NCI-H526 (cell line): Measurements from ENCODE around the gene ALKBH6.

Experiments used
- DNase-seq, 2 experiments: peaks; one replicate each; lab custom pipeline; 2025; lab: John Stamatoyannopoulos, UW

Gene ALKBH6

DNA sequence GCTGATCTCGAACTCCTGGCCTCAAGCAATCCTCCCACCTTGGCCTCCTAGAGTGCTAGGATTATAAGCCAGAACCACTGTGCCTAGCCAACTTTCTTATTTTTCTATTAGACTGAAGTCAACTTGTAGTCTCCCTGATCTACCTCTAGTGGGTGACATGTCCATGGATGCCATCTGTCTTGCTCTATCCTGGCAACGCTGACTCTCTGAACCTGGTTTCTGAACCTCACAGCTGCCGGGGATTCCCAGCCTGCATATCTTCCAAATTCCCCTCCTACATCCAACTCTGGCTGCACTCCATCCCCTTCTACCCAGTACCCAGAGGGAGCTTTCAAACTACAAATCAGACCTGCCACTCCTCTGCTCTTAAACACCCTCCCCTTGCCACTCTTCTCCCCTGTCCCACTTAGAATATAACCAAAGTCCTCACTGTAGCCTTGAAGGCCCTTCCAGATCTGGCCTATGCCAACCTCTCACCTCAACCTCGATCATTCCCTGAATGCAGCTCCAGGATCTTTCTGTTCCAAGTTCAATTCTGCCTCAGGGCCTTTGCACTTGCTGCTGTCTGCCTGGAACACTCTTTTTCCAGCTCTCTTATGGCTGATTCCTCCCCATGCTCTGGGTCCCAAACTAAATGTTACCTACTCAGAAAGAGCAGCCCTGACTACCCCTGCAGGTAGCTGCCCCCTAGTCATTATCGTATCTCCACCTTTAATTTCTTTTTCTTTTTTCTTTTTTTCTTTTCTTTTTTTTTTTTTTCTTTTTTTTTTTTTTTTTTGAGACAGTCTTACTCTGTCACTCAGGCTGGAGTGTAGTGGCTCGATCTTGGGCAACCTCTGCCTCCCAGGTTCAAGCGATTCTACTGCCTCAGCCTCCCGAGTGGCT is 16.5 kb upstream of the ALKBH6 start:
- no peak for DNase-seq

DNA sequence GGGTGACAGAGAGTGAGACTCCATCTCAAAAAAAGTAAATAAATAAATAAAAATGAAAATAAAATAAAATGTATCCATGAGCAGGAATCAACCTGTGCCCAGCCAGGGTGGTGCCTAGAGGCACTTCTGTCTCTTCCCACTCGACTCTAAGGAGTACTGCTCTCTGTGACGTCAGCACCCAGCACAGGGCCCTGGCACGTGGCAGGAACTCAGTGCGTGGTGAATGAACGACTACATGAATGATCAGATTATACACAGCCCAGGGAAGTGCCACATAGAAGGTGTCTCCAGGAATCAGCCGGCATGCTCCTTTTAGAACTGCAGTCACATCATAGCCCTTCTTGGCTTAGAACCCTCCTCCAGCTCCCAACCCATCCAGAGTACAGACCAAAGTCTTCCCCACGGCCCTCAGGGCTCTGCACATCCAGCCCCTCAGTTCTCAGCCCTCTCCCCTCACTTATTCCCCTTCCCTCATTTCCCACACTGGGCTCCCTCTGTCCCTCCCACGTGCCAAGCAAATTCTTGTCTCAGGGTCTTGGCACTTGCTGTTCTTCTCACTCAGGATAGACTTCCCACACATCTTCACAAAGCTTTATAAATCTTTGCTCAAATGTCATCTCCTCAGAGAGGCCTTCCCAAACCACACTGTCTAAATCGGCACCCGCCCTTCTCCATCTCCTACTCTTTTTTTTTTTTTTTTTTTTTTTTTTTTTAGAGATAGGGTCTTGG is 14.5 kb upstream of the ALKBH6 start:
- no peak for DNase-seq

DNA sequence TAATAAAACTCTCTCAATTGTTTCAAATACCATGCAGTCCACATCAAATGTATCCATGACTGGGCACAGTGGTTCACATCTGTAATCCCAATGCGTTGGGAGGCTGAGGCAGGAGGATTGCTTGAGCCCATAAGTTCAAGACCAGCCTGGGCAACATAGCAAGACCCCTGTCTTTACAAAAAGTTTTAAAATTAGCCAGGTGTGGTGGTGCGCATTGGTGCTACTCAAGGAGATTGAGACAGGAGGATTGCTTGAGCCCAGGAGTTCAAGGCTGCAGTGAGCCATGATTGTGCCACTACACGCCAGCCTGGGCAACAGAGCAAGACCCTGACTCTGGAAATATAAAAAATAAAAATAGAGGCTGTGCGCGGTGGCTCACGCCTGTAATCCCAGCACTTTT is 13.7 kb upstream of the ALKBH6 start:
- no peak for DNase-seq

DNA sequence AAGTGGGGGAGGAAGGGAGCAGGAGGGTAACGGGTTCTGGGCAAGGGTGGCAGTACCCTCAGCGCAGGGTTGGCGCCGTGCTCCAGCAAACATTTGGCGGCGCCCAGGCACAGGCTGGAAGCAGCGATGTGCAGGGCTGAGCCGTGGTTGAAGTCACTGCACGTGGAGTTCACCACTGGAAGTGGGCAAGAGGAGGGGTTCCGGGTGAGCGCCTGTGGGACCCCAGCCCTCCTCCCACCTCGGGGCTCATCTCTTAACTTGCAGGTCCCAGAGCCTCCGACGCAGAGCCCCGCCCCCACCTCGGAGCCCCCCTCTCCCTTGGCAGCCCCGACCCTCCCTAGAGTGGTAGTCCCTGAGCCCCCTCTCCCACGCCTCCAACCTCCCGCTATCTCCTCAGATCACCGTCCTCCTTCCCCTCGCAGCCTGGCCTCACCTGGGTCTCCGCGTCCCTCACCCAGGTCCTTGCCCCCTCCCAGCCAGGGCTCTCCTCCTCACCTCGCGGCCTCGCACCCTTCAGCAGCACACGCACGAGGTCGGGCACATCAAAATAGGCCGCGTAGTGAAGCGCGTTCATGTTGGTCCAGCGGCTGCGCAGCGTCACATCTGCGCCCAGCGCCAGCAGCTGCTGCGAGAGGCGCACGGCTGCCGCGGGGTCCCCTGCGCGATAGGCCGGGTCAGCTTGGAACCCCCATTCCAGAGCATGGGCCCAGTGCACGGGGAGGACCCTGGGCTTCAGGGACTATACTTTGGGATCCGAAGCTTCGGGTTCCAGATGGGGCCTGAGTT is 12.3 kb upstream of the ALKBH6 start:
- DNase-seq, result no peak

DNA sequence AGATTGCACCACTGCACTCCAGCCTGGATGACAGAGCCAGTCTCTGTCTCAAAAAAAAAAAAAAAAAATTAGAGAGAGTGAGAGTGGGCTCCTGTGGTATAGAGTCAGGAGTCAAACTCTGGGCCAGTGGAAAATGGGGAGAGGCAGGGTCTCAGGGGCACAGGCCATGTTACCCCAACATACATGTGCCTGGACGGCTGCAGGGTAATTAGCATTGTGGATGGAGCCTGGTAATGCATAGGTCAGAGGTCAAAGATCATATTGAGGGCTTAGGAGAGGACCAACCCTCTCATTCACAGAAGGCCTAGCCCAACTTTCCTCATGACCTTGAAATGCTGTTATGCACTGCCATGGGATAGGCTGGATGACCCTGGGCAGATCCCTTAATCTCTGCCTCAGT is 11.5 kb upstream of the ALKBH6 start:
- no peak for DNase-seq

DNA sequence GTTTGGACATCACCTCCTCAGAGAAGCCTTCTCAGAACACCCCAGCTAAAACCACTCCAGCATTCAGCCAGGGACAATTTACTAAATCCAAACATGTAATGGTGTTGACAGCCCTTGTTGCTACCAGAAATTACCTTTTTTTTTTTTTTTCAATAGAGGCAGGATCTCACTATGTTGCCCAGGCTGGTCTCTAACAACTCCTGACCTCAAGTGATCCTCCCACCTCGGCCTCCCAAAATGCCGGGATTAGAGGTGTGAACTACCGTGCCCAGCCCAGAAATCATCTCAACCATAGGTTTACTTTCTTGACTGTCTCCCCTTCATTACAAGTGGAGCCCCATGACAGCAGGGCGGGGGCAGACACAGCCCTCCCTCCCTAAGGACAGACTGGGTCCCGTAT is 9.4 kb upstream of the ALKBH6 start:
- no peak for DNase-seq

DNA sequence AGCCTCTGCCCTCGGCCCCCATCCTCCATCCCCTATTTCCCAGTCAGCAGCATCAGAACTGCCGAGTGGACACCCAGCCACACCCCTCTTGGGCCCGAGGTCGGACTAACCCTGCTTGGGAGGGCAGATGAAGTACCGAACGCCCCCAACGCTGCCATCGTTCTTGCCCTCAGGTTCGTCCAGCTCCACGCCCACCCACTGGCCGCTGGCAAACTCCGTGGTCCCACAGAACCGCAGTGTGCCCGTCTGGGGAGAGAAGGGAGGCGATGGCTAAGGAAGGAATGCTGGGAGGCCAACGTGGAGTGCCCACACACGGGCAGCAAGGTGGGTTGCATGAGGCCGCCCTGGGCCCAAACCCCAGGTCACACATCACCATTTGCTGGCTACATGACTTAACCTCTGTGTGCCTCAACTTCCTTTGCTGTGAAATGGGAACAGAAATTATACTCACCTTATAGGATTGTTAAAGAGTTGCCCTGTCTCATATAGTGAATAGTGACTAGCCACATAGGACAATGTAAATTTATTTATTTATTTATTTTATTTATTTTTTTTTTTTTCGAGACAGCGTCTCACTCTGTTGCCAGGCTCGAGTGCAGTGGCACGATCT is 5.2 kb upstream of the ALKBH6 start:
- no peak for DNase-seq

DNA sequence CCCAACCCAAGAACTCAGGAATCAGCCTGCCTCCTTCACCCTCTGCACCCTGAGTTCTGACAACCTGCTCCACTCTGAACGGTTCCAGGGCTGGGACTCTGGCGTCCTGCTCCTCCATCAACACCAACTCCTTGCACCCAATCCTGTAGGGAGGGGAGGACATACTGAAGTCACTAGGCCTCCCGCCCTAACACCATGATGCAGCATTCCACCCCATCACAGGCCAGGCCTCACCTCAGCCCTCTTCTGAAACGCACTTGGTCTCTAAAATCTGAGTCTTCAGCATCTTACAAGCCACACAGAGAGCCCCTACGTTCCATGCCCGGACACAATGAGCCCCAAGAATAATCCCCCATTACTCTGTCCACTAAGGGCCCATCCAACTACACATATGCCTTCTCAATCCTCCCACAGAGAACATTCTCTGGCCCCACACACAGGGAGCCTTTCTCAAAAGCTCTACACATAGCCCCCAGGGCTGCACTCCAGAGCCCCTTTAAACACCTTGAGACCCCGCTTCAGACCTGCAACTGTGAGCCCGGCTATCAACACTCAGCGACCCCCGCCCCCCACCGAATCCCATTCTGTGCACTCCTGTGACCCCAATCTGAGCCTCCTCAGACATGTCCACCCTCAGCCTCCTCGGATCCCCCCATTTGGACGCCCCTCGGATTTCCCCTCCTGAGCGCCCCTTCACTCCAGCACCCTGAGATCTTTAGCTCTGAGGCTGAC is 567 bp downstream of the ALKBH6 start:
- no peak for DNase-seq

DNA sequence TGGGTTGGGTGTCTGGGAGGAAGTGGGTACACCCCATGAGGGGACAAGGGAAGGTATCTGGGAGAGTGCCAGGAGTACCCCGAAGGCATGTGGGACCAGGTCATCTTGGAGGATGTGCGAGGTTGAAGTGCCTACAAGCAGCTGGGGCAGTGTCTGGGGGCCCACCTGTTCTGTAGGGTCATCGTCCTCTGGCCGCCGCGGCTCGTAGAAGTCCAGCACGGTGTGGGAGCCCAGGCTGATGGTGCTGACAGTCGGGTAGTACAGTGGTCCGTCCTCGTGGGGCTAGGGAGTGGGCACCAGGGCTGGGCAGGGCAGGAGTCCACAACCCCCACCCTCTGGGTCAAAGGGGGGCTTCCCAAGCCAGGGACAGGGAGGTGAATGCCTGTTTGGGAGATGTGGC is 3.6 kb downstream of the ALKBH6 start:
- no peak for DNase-seq

DNA sequence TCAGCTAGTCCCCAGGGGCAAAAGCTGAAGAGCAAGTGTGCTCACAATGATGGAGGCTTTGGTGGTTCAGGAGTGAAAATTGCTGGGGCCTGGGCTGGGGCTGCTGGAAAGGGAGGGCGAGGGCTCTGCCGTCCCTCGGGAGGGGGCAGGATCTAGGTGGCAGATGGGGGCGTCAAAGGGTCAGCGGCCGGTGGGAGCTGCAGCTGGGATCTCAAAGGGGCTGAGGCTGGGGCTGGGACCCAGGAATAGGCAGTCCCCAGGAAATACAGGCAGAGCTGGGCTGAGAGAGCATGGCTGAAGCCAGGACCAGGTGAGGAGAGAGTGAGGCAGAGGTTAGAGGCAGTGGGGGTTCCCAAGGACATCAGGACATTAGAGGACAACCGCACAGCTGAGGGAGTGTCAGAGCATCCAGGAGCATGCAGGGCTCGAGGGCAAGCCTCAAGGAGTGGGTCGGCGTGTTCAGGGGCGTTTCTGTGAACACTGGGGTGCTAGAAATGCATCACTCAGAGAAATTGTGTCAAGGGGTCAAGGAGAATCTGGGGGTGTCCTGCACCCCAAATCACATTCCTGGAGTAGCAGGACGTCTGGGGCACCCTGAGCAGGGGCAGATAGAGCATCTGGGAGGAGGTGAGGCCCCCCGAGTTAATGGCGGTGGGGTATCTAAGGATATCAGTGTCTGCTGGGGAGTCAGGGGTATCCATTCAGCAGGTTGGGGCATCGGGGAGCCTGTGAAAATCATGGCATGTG is 4.2 kb downstream of the ALKBH6 start:
- DNase-seq, result no peak

DNA sequence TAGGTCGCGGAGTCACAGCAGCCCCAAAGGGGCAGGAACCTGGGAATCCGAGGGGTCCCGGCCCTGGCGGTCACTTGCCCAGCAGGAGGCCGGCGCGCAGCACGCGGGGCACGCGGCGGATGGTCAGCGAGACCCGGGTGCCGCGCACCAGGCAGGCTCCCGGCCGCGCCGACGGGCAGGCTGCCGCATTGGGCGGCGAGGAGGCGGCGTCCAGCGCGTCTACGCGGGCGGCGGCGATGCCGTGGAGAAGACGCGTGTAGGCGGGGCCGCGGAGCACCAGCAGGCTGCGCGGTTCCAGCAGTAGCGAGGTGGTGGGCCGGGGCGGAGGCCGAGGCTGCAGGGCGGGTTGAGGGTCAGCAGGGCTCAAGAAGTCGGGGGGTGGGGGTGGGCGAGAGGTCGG is 4.8 kb downstream of the ALKBH6 start:
- peak in 1 of 2 experiments; percentile 91 for DNase-seq

DNA sequence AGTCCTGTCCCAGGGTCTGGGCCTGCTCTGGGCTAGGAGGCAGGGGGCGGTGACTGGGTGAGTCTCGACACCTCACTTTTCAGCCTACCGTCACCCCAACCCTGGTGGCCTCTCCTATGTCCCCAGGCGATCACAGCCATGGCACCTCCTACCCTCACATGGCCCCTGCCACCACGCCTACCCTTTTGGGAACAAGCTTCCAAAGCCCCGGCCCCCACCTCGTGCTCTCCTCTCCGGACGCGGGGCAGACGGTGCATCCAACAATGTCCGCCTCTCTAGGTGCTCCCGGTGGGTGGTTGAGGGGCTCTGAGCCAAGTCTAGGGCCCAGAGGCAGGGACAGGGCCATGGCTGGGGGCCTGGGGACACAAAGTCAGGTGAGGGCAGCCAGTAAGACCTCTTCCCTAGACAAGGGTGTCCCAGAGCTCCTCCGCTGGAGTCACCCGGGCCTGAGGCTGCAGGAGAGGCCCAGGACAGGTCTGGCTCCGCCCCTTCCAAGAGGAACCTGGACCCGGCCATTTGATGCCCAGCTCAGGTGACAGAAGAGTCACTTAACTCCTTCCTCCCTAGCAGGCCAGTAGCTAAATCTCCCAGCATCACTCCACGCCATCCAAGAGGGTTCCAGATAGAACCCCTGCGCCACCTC is 5.6 kb downstream of the ALKBH6 start, which contains the start of gene SYNE4:
Gene SYNE4, minus strand, starts transcription at position 478 of the 643 bp plus-strand sequence. Its CDS starts 132 bp downstream, at position 346.
- DNase-seq, result peak; percentile 86 to 96

DNA sequence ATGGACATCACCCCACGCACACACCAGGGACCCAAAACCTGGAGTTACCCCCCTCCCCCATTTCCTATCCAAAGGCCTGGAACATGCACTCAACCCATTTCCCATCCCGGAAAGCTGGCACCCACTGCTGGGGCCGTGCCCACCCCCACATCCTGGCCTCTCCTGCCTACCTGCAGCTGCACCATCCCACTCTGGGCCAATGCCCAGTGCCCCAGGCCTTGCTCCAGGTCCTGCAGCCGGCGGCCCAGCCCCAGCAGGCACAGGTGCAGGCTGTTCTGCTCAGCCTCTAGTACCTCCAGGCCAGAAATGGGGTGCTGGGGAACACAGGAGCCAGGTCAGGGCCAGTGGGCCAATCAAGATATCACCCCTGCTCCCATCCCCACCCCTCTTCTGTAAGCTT is 7.1 kb downstream of the ALKBH6 start:
- DNase-seq, result no peak

DNA sequence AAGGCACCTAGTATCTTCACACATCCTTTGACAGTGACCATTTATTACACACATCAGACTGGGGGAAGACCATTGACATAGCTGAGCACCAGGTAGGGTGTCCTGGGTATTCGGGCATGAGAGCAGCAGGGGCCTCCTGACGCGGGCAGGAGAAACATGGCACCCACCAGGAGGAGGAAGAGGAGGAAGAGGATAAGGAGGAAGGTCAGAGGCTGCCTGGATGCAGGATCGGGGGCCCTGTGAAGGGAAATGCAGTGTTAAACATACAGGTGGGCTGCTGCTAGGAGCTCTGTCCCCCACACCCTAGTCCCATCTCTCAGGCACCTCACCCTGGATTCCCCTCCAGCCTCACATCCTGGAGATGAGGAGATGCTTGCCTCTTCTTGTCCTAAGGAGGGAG is 10.7 kb downstream of the ALKBH6 start:
- DNase-seq, result no peak

DNA sequence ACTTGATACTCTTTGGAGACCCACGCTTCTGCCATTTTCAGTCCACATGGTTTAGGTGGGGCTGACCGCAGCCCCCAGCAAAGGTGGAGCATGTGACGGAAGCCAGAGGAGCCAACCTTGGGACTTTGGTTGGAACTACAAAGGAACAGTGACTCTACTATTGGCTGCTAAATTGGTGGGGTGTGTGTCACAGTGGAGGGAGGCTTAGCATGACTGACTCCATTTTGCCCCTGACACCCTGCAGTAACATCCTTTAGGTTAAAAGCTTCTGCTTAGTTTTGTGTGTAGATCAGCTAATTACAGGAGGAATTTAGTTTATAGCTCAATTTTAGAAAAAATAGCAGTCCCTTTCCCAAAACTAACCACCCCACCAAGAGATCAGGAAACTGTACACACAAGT is 12.4 kb downstream of the ALKBH6 start:
- DNase-seq, result no peak

DNA sequence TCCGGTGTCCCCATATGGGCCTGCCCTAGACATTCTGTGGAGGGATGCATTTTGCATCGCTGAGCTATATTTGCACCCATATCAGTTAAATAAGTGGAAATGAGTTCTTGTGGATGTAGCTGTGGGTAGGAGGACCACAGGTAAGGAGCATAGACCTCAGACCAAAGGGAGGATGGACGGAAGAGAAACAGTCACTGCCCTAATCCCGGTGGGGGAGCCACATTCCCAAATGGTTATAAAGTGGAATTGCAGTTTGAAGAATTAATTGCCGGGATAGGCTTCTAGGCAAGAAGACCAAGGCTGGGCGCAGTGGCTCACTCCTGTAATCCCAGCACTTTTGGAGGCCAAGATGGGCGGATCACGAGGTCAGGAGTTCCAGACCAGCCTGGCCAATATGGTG is 17.2 kb downstream of the ALKBH6 start:
- DNase-seq, result no peak

DNA sequence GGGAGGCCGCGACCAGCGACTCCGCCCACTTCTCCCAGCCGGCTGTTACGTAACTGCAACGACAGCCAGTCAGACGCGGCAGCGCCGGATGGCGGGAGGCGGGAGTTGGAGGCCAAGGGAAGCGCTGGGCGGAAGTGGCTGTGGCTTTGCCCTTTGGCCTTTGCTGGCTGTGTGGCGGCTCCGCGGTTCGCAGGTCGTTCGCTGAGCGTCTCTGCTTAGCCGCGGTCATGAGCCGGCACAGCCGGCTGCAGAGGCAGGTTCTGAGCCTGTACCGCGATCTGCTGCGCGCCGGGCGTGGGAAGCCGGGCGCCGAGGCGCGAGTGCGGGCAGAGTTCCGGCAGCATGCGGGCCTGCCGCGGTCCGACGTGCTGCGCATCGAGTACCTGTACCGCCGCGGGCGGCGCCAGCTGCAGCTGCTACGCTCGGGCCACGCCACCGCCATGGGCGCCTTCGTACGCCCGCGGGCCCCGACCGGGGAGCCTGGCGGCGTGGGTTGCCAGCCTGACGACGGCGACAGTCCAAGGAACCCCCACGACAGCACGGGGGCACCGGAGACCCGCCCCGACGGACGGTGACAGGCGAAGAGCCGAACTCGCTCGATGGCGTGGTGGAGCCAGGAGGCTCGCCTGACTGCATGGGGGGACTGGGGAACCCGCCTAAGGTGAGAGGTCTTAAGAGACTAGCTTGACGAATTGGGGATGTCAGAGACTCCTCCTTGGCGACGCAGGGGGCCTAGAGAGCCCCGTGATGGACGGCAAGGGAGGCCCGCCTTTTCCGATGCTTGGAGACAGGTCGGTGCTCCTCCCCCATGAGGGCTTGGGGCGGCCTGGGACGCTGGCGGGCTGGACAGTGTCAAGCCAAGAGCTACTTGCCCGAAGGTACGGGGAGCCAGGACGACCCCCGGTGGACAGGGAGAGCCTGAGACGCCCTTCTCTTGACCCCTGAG is 18.7 kb downstream of the ALKBH6 start, which contains the start of gene SDHAF1:
Gene SDHAF1, plus strand, starts transcription at position 141 of the 946 bp plus-strand sequence. Its CDS starts 87 bp downstream, at position 228.
- peak; percentile 91 to 99 for DNase-seq

DNA sequence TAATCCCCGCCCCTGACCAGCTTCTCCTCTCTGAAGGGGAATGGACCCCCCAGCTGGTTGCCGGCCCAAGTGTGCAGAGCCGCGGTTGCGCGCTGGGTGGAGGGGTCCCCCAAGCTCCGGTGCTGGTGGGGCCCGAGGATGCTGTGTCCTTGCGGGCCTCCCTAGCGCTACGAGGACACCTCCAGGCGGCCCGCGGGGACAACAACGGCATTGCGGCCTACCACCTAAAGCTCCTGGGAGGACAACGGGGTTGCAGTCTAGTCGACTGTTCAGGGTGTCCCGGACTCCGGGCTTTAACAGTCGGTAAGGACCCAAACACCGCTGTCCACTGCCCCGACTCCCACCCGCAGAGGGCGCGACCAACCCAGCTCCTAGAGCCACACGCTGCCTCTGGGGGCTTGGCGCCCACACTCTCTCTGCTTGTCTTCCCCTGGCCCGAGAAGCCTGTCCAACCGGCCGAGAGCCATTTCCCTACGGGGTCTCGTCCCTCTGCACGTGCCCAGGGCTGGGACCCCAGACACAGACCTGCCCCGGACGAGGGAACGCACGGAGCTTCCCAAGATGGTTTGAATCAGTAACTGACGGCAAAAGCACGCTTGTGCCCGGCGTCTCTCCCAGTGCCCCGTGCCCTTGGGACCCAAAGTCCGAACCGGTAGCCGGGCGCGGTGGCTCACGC is 20.0 kb downstream of the ALKBH6 start:
- DNase-seq, result no peak
